Measurements from ENCODE around the gene RPL41.
"Not testable (repeated sequence)": the region's sequence is repeated elsewhere in the genome, so short reads cannot be mapped to it uniquely, and the experiment has no call there.

The RPL41 gene

DNA sequence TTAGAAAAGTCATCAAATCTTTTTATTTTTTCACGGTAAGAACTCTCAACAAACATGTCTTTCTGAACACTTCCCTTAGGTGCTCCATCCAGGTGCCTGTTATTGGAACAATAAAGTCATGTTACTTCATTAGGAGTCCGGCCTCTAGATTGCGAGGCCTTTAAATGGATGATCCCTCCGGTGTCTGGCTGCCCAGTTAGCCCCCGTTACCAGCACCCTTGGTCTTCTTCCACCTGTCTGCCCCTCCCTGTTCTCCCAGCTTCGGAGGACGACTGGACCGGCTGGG is 12.7 kb upstream of the RPL41 start:
- DNase-seq = no peak

DNA sequence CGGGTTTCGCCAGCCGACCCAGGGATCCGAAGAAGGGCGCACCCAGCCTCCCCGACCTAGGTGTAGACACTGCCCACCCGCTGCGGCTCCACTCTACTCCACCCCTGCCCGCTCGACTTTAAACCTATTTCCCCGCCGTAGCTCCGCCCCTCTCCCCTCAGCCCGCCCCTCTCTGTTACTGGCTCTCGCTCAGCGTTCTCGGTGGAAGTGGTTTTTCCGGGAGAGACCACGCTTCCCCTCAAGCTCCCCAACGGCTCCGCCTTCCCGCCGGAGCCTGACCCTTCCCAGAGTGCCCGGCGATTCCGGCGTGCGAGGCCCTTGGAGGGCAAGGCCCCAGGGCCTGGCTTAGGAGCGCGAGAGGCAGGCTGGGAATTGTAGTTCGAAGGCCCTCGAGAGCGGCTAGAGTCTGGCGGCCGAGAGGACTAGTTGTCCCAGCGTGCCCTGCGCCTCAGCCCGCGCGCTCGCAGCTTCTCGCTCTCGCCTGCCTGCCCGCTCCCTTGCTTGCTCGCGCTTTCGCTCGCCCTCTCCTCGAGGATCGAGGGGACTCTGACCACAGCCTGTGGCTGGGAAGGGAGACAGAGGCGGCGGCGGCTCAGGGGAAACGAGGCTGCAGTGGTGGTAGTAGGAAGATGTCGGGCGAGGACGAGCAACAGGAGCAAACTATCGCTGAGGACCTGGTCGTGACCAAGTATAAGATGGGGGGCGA is 12.2 kb upstream of the RPL41 start, which contains the start of gene PA2G4:
Gene PA2G4 (plus strand): TSS at position 451 of the 706 bp plus-strand sequence. CDS start 179 bp downstream, at position 630.
- DNase-seq = peak; percentile 94

- DNase-seq = no peak
Measured at GRCh38 chr12:56104815-56105608, 11.4 kb upstream of the RPL41 start.

DNA sequence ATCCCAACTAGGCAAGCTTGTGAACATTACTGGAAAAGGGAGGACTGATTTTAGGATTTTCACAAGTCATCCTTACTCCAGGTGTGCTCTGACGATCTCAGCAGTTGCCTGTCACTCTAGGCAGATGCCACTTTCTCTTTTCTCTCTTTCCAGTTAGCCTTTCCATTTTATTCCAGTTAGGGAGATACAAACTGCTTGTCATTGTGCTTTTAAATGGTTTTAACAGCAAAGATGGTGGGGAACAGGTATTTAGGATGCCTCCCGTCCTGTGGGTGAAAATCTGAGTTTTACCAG is 10.9 kb upstream of the RPL41 start:
- DNase-seq = no peak

- DNase-seq = no peak
Measured at GRCh38 chr12:56107242-56107641, 9.2 kb upstream of the RPL41 start.

- no peak for DNase-seq
Measured at GRCh38 chr12:56110571-56110970, 5.9 kb upstream of the RPL41 start.

DNA sequence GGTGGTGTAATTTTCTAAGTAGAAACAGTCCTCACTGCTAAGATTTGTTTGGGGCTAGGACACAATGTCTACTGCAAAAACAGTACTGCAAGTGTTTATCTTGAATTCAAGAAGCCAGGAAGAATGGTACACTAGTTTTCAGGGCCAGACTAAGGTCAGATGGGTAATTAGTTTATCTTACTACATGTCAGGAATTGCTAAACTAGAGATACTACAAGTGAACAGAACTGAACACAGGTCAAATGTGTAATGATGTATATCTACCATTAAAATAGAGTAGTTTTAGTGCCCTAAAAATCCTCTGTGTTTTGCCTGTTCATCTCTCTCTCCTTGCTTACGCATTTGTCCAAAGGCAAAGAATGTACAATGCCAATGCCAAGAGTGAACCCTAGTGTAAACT is 2.3 kb upstream of the RPL41 start:
- DNase-seq = no peak

DNA sequence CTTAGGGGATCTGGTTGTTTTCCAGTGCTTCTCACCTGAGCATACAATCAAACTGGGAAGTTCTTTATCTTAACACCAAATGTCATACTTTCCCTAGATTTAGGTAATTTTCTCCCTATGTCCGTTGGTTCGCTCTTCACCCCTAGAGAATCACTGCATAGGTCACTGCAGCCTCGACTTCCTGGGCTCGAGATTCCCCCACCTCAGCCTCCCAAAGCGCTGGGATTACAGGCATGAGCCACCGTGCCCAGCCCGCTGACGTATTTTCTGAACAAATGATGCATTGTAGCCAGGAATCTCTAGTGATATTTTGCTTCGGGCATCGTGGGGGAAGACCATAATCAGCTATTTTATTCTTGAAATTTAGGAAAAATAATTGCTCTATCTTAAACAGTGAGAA is 1.1 kb upstream of the RPL41 start:
- DNase-seq = no peak

- not testable (repeated sequence) for DNase-seq
Measured at GRCh38 chr12:56117082-56117706, 761 bp downstream of the RPL41 start.

- DNase-seq = peak; percentile 96
Measured at GRCh38 chr12:56117778-56118687, 1.6 kb downstream of the RPL41 start, which contains the start of gene ZC3H10. Gene ZC3H10, plus strand, starts transcription at chr12:56118266. Its CDS starts 2,297 bp downstream, at chr12:56120563.

DNA sequence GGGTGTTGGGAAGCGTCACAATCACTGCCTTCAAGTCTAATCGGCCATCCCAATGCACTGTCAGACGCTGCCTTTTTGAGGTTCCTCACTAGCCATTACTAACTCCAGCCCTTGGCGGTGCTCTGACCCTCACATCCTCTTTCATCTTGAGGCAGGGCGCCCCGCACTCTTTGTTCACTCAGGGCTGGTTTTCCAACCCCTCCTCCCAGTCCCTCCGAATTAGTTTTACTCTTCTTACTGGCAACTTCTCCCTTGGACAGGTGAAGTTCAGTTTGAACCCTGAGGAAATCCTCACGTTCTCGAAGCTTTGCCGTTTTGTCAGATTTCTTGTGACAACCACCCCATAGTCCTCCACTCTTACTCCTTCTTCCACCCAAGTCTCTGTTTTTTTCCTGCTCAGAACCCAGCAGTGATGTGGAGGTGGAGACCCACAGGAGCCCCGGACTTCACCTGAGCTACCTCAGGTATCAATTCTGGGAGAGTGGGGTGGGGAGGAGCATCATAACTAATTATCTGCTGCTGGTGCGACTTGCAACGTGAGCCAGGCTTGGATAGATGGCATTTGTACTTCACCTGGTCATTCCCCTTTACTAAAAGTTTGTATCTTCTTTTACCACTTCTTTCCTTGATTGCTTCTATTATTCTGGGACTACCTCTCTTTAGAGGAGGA is 2.4 kb downstream of the RPL41 start:
- DNase-seq = no peak

DNA sequence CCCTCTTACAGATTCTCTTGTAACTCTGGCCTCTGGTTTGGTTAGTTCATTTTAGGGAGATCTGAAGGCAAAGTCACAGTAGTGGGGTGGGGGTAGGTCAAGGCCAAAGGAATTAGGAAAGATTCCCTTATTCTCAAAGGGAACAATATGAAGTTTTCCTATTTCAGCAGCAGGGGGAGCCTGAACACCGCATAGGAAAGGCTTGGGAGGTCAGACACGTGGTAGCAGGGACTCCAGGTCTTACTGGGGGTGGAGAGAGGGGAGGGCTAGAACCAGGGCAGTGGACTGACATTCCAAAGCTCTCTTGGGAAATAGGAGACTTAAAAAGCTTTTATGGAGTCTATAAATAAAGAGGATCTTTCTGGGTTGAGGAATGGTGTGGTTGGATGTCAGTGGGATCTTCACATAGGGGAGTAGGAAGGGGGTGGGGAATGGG is 2.9 kb downstream of the RPL41 start:
- DNase-seq = peak; percentile 40

GRCh38 chr12:56120158-56120846 is 3.9 kb downstream of the RPL41 start:
- no peak for DNase-seq

GRCh38 chr12:56121204-56121870 is 4.9 kb downstream of the RPL41 start:
- no peak for DNase-seq

DNA sequence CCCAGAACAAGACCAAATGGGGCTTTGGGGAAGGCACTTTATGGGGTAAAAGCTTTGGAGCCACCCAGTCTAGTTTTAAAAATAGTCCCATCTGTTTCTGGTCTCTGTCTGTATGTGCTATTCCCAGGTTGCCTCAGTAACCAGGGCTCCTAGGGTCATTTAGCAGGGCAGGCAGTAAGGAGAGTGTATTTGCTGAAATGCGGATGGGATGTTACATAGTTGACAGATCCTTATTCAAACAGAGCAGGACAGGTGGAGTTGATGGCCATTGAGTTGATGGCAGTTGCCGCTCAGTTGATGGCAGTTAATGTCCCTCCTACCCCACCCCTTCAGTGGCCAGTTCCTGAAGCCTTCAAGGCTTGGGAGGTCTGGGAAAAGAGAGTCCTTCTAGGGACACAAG is 6.2 kb downstream of the RPL41 start:
- no peak for DNase-seq

GRCh38 chr12:56124133-56124532 is 7.7 kb downstream of the RPL41 start:
- DNase-seq = no peak

DNA sequence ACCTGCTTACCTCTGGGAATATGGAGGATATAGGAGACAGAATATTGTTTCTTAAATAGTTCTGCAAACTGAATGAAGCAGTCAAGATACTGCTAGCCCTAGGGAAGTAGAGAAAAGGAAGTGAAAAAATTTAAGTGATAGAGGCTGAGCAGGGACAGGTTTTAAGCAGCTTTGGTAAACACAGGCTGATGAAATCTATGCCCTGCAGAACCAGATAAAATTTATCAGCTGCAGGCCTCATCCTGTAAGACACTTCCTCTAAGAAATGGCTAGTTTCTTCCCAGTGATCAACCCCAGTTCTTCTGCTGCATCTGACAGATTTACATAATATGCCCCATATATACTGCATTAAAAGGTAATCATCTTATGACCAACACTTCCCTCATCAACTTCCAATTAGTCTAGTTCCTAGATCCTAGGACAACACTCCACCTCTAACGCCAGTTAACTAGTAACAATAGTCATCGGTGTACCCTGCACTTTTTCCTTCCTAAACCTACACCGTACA is 10.4 kb downstream of the RPL41 start:
- DNase-seq = no peak

- no peak for DNase-seq
Measured at GRCh38 chr12:56127485-56127887, 11.1 kb downstream of the RPL41 start.

DNA sequence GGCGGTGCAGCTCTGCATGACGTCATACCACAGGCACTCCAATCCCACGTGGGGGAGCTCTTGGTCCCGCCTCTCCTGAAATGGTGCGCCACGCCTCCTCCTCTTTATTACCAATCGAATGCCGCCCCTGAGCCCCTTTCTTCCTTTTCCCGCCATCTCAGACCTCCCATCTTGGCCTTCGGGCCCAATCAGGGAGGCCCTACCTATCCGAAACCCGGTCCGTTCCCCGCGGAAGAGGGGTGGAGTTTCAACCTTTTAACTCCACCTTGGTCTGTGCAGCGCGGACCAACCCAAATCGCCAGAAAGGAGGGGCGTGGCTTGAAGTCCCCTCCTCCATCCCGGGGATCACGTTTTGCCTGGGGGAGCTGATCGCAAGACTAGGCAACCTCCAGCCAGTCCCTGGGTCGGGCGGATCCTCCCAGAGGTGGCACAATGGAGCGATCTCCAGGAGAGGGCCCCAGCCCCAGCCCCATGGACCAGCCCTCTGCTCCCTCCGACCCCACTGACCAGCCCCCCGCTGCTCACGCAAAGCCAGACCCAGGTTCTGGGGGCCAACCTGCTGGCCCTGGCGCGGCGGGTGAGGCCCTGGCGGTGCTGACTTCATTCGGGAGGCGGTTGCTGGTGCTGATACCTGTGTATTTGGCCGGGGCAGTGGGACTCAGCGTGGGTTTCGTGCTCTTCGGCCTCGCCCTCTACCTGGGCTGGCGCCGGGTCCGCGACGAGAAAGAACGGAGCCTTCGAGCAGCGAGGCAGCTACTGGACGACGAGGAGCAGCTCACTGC is 11.6 kb downstream of the RPL41 start, which contains the start of gene ESYT1:
Gene ESYT1 (plus strand): TSS at position 380 of the 782 bp plus-strand sequence. CDS start 53 bp downstream, at position 433.
- peak; percentile 97 for DNase-seq

DNA sequence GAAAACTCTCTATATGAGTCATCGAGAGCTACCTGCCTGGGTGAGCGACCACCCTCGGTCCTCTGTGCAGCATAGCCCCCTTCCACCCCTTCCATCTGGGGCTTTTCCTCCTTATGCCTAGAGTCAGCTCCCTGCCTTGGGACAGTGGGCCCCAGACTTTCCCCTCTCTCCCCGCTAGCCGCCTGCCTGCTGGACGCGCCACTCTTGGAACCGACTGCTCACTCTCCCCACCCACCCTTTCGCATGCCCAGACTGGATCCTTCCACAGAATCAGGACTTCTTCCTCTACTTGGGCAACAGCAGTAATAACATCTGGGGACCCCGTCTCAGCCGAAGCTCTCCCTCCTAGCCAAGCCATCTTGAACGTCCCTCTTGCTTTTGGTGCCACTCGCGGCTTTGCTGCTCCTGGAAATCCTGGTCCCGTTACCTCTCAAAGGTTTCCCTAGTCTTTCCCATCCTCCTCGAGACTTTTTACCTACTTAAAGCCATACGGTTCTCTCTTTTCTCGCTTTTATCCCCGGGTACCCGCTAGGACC is 12.3 kb downstream of the RPL41 start:
- no peak for DNase-seq
